Measurements from ENCODE around the gene FUS. TPM values are rescaled to one million over a fixed set of nuclear protein-coding genes. Genes with fewer than 3 reads are reported as not detected.
"Not testable (repeated sequence)": the region's sequence is repeated elsewhere in the genome, so short reads cannot be mapped to it uniquely, and the experiment has no call there.

Gene FUS
- polyA plus RNA-seq (ENCODE audit: insufficient read length in 12 of 12), result 1,000 to 10,000 TPM in 1 of 12 donors, 100 to 1,000 TPM in 11; 290 to 4,308 (median 418) TPM
- long read RNA-seq, donor 1, full-length matches to known transcripts, result 64 of 249 reads
- long read RNA-seq, donor 1, partial matches to known transcripts, result 185 of 249 reads
- long read RNA-seq, donor 1, other reads (novel, unspliced or antisense), result 0 of 249 reads
- long read RNA-seq, donor 2, full-length matches to known transcripts, result 47 of 104 reads
- long read RNA-seq, donor 2, partial matches to known transcripts, result 57 of 104 reads
- long read RNA-seq, donor 2, other reads (novel, unspliced or antisense), result 0 of 104 reads
- long read RNA-seq, donor 3, full-length matches to known transcripts, result 23 of 71 reads
- long read RNA-seq, donor 3, partial matches to known transcripts, result 48 of 71 reads
- long read RNA-seq, donor 3, other reads (novel, unspliced or antisense), result 0 of 71 reads
- long read RNA-seq, donor 4, full-length matches to known transcripts, result 17 of 35 reads
- long read RNA-seq, donor 4, partial matches to known transcripts, result 18 of 35 reads
- long read RNA-seq, donor 4, other reads (novel, unspliced or antisense), result 0 of 35 reads
- long read RNA-seq, donor 5, full-length matches to known transcripts, result 36 of 112 reads
- long read RNA-seq, donor 5, partial matches to known transcripts, result 76 of 112 reads
- long read RNA-seq, donor 5, other reads (novel, unspliced or antisense), result 0 of 112 reads
- long read RNA-seq, donor 6, full-length matches to known transcripts, result 32 of 69 reads
- long read RNA-seq, donor 6, partial matches to known transcripts, result 37 of 69 reads
- long read RNA-seq, donor 6, other reads (novel, unspliced or antisense), result 0 of 69 reads
- long read RNA-seq, donor 7, full-length matches to known transcripts, result 29 of 61 reads
- long read RNA-seq, donor 7, partial matches to known transcripts, result 32 of 61 reads
- long read RNA-seq, donor 7, other reads (novel, unspliced or antisense), result 0 of 61 reads
- long read RNA-seq, donor 8, full-length matches to known transcripts, result 56 of 119 reads
- long read RNA-seq, donor 8, partial matches to known transcripts, result 63 of 119 reads
- long read RNA-seq, donor 8, other reads (novel, unspliced or antisense), result 0 of 119 reads
- long read RNA-seq, donor 9, full-length matches to known transcripts, result 29 of 66 reads
- long read RNA-seq, donor 9, partial matches to known transcripts, result 37 of 66 reads
- long read RNA-seq, donor 9, other reads (novel, unspliced or antisense), result 0 of 66 reads
- long read RNA-seq, donor 10, full-length matches to known transcripts, result 49 of 93 reads
- long read RNA-seq, donor 10, partial matches to known transcripts, result 44 of 93 reads
- long read RNA-seq, donor 10, other reads (novel, unspliced or antisense), result 0 of 93 reads
- long read RNA-seq, donor 11, full-length matches to known transcripts, result 72 of 153 reads
- long read RNA-seq, donor 11, partial matches to known transcripts, result 81 of 153 reads
- long read RNA-seq, donor 11, other reads (novel, unspliced or antisense), result 0 of 153 reads

- DNase-seq, result peak; percentile 98
These were observed at the start of gene FUS for GRCh38 chr16:31179747-31180459. TSS of gene FUS (plus strand) at chr16:31180139. CDS start at chr16:31180215, 76 bp downstream.

- no peak for DNase-seq
These were observed 49.5 kb upstream of the FUS start for GRCh38 chr16:31130336-31130891.

DNA sequence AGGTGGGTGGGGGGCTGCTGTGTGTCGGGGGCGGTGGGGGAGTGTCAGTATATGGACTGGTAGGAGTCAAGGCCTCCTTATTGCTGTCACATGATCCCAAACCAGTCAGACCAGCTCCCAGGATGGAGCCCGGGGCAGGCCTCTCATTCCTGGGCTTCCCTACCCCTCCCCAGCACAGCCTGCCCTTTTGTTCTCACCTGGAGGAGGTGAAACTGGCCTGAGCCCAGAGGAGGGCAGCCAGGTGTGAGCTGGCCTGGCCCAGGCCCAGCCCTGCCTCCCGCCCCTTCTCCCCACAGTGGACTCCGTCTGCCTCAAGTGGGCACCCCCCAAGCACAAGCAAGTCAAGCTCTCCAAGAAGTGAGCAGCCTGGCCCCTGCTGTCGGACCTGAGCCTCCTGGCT is 49.0 kb upstream of the FUS start:
- no peak for DNase-seq

DNA sequence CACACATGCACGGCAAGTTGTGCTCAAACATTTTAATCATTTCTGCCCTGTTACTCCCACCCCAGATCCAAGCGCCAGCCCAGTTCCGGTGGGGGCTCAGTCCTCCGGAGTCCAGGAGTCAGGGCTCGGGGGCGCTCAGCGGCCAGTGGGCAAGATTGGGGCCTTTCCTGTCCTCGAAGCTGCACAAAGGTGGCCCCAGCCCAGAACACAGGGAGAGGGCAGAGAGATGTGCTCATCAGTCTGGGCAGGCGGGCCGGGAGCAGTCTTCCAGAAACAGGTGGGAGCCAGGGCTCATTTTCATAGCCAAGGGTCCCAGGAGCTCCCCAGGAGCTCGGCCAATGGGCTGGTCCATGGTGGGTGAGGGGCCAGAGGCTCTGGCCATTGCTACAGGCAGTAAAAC is 48.5 kb upstream of the FUS start:
- DNase-seq, result no peak

DNA sequence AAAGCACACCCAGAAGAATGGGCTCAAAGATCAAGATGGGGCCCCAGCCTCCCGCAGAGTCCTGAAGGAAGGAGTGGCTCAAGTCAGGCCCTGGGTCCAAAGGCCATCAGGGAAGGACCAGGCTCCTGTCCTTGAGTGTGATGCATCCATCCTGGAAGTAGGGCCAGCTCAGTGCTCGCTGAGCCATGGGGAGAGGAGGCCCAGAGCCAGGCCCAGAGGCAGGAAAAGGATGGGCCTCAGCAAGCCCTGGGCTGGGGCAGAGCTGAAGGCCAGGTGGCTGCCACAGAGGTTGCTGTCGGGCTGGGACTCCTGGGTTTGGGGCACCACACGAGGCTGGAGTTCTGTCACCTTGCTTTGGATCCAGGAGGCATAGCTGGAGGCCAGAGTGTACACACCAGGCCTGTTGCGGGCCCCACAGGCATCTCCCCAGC is 48.1 kb upstream of the FUS start:
- no peak for DNase-seq

- no peak for DNase-seq
These were observed 47.5 kb upstream of the FUS start for GRCh38 chr16:31132303-31132979.

DNA sequence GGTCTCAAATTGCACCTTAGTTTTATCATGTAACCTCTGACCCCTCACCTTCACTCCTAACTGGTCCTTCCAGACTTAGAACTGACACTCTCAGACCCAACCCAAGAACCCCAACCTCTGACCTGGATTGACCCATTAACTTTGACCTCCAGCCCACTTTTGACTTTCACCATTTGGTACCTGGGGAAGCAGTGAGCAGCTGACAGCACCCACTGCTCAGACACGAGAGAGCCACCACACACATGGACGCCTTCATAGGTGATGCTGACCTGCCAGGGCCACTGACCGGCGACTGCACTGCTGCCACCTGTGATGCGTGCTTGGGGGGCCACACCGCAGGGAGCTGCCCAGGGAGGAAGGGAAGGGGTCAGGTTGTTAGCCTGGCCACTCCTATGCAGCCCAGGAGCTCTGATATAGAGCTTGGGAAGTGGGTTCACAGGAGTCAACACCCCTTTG is 46.9 kb upstream of the FUS start:
- no peak for DNase-seq

GRCh38 chr16:31134091-31134571 is 45.8 kb upstream of the FUS start:
- no peak for DNase-seq

- DNase-seq, result no peak
These were observed 45.1 kb upstream of the FUS start for GRCh38 chr16:31134625-31135534.

- no peak for DNase-seq
These were observed 44.2 kb upstream of the FUS start, which contains the start of gene PRSS8 for GRCh38 chr16:31135535-31136286. TSS of gene PRSS8 (minus strand) at chr16:31135727. CDS start at chr16:31135498, 229 bp downstream.

DNA sequence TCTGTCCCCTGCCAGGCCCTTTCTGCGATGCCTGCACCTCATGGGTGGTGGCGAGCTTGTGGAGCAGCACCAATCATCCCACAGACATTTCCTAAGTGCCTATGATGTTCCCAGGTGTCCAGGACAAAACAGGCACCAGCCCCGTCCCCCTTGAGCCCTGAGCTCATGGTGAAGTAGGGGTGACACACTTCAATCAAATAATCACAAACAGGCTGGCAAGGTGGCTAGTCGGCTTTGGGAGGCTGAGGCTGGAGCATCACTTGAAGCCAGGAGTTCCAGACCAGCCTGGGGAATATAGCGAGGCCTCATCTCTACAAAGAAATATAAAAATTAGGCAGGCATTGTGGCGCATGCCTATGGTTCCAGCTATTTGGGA is 43.7 kb upstream of the FUS start:
- no peak for DNase-seq

- DNase-seq, result not testable (repeated sequence)
These were observed 43.0 kb upstream of the FUS start for GRCh38 chr16:31136822-31137499.

- DNase-seq, result no peak
These were observed 41.0 kb upstream of the FUS start for GRCh38 chr16:31138621-31139578.

GRCh38 chr16:31141071-31141469 is 38.9 kb upstream of the FUS start:
- not testable (repeated sequence) for DNase-seq

- no peak for DNase-seq
These were observed 38.3 kb upstream of the FUS start for GRCh38 chr16:31141489-31142108.
